Stimulated activated CD4-positive, alpha-beta T cell treated with anti-CD3 and anti-CD28 coated beads, Interleukin-4, amount 100 ng/mL, for 1 hour (primary cell): Measurements from ENCODE around the gene REV3L.
"Not testable (repeated sequence)": the region's sequence is repeated elsewhere in the genome, so short reads cannot be mapped to it uniquely, and the experiment has no call there.

Experiments
- DNase-seq: peaks from one replicate; pipeline ENCODE4 v3.0.0-alpha.2; 2020

The REV3L gene

GRCh38 chr6:111290689-111291335 is 192.2 kb downstream of the REV3L start:
- not testable (repeated sequence) for DNase-seq

DNA sequence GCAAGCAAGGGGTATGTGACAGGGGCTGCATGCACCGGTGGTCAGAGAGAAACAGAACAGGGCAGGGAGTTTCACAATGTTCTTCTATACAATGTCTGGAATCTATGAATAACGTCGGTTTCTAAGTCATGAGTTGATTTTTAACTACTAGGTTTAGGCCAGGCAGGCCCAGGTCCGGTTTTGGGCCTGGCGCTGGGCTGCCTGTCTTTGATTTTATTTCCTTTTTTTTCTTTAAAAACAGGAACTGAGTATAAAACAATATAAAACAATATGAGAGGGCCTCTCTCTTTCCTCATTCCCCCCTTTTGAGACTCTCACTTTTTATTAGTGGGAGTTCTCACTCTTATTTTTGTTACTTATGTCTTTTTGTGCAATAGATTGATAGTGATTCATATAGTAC is 198.7 kb downstream of the REV3L start:
- DNase-seq = not testable (repeated sequence)

DNA sequence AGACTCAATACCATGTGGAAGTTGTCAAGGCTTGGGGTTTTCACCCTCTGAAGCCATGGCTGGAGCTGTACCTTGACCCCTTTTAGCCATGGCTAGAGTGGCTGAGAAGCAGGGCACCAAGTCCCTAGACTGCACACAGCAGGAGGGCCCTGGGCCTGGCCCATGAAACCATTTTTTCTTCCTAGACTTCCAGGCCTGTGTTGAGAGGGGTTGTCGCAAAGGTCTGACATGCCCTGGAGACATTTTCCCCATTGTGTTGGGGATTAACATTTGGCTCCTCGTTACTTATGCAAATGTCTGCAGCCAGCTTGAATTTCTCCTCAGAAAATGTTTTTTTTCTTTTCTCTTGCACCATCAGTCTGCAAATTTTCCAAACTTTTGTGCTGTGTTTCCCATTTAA is 199.3 kb downstream of the REV3L start:
- no peak for DNase-seq

- DNase-seq = no peak
These were observed 200.5 kb downstream of the REV3L start for GRCh38 chr6:111282515-111282914.

DNA sequence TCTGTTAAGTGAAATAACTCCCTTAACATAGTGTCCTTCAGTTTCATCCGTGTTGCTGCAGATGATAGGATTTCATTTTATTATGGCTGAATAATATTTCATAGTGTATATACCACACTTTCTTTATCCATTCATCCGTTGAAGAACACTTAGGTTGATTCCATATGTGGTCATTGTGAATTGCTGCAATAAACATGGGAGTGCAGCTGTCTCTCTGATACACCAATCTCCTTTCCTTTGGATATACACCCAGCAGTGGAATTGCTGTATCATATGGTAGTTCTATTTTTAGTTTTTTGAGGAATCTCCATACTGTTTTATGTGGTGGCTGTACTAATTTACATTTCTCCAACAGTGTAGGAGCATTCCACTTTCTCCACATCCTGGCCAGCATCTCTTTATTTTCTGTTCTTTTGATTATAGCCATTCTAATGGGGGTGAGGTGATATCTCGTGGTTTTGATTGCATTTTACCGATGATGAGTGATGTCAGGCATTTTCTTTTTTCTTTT is 202.5 kb downstream of the REV3L start:
- DNase-seq = no peak

DNA sequence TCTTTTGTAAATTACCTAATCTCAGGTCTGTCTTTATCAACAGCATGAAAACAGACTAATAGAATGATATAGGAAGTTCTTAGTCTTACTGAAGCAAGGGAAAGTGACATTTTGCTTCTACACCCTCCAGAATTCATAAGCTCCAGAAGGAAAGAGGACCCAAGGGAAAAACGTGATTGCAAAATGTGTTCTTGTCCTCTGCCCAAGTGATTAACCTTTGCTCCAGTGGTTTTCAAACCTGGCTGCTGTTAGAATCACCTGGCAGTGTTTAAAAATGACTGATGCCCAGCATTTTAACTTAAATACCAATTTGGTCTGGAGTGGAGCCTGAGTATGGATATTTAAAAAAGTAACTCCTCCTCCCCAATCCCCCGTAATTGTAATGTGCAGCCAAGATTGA is 204.3 kb downstream of the REV3L start:
- no peak for DNase-seq

GRCh38 chr6:111277819-111278218 is 205.2 kb downstream of the REV3L start:
- no peak for DNase-seq

GRCh38 chr6:111276736-111277135 is 206.3 kb downstream of the REV3L start:
- no peak for DNase-seq

DNA sequence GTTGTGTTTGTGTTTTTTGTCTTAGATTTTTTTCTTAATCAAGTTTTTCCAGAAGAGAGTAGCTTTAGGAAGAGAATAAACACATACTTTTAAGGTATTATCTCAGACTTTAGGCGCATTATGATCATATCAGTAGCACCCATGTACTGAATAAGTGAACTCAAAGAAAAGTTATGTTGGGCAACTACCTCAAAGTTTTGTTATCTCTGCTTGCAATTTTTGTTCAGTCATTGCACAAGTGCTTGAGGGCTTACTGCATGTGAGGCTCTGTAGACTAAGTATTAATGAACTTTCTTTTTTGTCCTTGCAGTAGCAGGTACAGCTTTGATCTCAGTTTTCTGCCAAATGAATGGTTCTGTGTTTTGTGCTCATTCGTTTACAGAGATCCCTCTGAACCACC is 206.7 kb downstream of the REV3L start:
- DNase-seq = no peak

GRCh38 chr6:111274593-111275217 is 208.3 kb downstream of the REV3L start:
- no peak for DNase-seq

GRCh38 chr6:111270121-111270520 is 212.9 kb downstream of the REV3L start:
- DNase-seq = no peak

DNA sequence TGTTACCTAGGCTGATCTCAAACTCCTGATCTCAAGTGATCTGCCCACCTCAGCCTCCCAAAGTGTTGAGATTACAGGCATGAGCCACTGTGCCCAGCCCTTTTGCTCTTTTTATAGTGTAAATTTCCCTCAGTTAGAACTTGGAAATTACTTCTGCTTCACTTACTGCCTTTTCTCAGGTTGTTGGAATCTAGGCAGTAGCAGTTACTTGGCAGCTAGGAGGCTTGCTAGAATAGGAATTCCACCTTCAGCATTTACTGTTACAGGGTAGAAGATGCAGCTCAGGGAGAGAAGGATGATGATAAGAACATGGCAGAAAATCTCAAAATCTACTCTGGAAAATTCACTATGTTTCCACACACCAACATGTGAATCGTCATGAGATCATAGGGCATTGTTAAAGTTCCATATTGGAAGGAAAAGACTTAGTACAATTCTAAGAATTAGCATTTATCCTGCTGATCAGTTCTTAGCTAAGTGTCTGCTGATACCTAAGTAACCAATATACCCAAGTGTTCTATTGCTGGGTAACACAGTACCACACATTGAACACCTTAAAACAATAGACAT is 213.5 kb downstream of the REV3L start:
- no peak for DNase-seq

DNA sequence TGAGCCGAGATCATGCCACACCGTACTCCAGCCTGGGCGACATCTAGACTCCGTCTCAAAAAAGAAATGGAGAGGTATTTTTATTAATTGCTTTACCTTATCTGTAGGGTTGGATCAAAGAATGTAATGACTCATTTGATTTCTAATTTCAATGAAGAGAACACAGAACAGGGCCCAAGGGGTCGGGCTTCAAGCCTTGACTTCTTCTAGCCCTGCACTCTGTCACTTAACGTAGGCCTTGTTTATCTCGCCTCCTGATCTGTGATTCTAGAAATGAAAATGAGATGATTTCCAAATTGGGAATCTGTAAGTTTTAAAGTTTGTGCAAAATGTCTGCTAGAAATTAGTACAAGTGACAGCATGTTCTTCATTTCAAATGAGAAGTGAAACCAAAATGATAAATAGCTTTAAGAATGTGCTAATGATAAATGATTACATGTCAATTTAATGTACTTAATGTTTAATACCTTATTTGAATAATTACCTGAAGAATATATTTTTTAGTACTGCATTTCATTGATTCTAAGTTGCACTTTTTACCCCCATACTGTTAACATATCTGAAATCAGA is 215.2 kb downstream of the REV3L start:
- DNase-seq = no peak

DNA sequence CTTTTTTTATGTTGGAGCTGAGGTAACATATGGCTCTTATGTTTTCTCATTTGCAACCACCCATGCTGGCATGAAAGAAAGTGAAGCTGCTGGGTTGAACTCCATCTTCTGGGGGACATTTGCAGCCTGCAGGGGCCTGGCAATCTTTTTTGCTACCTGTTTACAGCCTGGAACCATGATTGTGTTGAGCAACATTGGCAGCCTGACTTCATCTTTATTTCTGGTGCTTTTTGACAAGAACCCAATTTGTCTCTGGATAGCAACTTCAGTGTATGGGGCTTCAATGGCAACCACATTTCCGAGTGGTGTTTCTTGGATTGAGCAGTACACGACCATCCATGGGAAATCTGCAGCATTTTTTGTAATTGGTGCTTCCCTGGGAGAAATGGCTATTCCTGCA is 216.7 kb downstream of the REV3L start:
- DNase-seq = no peak

DNA sequence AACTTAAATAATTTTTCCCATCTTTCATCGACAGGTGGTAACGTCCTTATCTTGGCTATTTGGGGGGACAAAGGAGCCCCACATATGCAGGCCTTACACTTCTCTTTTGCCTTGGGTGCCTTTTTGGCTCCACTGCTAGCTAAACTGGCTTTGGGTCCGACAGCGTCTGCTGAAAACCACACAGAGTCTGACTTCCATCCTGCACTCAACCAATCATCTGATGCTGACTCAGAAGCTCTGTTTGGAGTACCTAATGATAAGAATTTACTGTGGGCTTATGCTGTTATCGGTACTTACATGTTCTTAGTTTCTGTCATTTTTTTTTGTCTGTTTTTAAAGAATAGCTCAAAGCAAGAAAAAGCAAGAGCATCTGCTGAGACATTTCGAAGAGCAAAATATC is 217.2 kb downstream of the REV3L start:
- no peak for DNase-seq

DNA sequence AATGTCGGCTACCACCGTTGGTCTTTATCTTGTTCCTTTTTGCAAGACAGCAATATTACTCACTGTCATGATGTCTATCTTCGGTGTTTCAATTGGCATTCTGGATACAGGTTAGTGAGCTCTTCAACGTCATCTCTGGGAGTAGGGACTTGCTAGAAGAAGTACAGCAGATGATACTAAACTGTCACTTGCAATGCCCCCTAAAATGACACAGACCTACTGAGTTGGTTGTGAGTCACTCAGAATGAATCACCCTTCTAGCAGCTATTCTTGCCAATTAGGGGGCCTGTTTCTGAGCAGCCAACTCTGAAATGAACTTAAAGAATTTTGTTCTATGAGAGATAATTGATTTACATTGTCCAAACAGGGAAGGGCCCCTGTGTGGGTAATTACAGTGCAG is 219.2 kb downstream of the REV3L start:
- DNase-seq = no peak

DNA sequence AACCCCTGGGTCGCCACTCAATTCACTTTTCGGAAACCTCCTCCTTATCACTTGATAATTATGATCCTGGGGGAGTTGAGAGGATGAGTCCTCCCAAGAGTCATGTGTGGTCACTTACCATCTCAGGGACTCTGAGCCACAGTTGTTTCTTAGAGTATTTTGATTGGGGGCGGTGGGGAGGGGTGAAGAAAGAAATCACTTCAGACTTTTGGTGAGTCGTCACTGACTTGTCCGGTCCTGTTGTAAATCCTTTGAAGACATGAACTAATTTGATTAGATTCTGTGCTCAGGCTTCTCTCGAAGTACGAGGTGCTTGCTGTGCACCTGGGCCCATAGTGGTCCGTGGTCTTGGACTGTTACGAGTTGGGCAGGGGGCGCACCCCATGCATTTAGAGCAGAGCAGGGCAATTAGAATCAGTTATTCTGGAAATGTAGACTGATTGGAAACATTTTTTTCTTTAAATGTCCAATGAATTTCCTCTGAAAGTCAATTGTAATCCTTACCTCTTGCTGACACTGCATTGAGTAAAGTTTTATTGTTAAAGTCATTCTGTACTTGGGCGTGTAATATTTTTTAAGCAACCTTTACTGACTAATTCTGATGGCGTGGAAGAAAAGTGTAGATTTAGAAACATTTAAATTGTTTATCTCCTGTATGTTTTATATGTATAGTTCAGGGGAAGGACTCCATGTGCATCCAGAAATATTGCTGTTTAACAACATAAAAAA is 222.3 kb downstream of the REV3L start:
- DNase-seq = no peak

GRCh38 chr6:111259089-111259831 is 223.8 kb downstream of the REV3L start:
- peak; percentile 99 for DNase-seq

DNA sequence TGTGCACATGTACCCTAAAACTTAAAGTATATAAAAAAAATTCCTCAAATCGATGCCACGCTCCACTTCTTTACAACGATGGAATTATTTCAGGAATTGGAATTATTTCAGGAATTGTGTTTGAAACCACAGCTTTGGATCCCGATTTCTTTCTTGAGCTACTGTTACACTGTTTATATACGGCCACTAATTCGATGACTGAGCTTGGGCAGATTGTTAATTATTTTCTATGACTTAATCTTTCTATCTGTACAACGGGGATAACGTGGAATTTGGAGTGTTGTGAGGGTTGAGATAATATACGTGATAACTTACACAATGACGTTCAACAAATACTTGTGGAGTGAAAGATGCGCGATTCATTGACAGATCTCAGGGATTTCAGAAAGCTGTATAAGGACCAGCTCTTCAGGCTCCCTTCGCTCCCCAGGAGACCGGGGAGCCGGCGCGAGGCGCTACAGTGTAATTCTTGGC is 224.4 kb downstream of the REV3L start:
- DNase-seq = no peak

- DNase-seq = no peak
These were observed 225.0 kb downstream of the REV3L start for GRCh38 chr6:111258010-111258409.

DNA sequence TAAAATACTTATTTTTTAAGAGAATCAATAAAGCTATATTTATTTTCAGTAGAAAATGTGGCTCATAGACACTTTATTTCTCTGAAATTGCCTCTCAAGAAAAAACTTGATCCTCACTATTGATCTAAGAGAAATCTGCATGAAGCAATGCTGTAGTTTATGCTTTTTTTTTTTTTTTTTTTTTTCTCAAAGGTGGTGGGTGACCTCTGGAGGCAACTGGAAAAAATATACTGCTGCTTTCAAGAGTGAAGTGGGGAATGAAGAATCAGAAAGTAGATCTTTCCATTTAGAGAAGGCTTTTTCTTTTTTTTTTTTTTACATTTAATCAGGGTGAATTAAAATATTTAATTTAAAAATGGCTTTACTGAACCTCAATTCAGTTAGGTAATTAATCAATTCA is 226.4 kb downstream of the REV3L start:
- no peak for DNase-seq

DNA sequence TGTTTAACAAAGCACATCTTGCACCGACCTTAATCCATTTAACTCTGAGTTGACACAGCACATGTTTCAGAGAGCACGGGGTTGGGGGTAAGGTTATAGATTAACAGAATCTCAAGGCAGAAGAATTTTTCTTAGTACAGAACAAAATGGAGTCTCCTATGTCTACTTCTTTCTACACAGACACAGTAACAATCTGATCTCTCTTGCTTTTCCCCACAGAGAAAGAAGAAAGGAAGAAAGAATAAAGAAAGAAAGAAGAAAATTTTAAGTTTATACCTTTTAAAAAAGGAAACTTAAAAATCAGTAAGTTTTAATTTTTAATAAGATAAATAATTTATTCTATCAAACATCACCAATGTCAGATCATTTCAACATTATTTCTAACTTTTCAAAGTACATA is 227.2 kb downstream of the REV3L start:
- not testable (repeated sequence) for DNase-seq

DNA sequence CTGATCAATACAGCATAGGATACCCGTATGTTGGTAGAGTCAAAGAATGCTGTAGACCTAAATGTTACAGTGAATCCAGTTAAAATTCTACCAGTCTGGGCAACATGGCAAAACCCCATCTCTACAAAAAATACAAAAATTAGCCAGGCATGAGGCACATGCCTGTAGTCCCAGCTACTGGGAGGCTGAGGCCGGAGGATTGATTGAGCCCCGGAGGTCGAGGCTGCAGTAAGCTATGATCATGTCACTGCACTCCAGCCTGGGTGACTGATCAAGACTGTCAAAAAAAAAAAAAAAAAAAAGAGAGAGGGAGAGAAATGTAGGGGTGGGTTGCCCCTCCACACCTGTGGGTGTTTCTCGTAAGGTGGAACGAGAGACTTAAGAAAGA is 228.2 kb downstream of the REV3L start:
- no peak for DNase-seq
